SU-DHL-6 (cell line): ENCODE data around the gene XPO6.

Experiments used
- CTCF ChIP-seq: fragments of 200-600 bp; sonication (generic); IDR thresholded peaks from one replicate; pipeline ENCODE4 v1.5.1; 2017; ENCODE audit warnings: antibody characterized with exemption, mild to moderate bottlenecking, low read length, moderate library complexity; ENCODE audit not compliant: insufficient read depth, poor library complexity, severe bottlenecking
- EZH2phosphoT487 ChIP-seq: fragments of 200-600 bp; sonication (generic), shearing (Covaris generic); conservative IDR thresholded peaks from 2 replicates; pipeline ENCODE4 v1.6.1; 2018; ENCODE audit warnings: mild to moderate bottlenecking, antibody characterized with exemption, low read length, moderate library complexity, mixed read lengths

- no peak for TF ChIP-seq CTCF
- TF ChIP-seq EZH2phosphoT487, result no peak
Observed at GRCh38 chr16:28089992-28090365, 121.8 kb downstream of the XPO6 start.
